OCI-LY7 (cell line): ENCODE results near the gene CALHM6.

Source experiments
- EZH2phosphoT487 ChIP-seq: fragments of 200-600 bp; sonication (generic); IDR thresholded peaks from 2 replicates; pipeline ENCODE4 v1.6.1; 2018; ENCODE audit warnings: low read depth, borderline replicate concordance, mild to moderate bottlenecking, mixed run types, antibody characterized with exemption, low read length, moderate library complexity, mixed read lengths
- TF ChIP-seq, protein P1 (sequence below): fragments of 200-600 bp; sonication (generic); conservative IDR thresholded peaks from 2 replicates; pipeline ENCODE4 v1.5.1; 2014; ENCODE audit warnings: mild to moderate bottlenecking, antibody characterized with exemption, low read length, moderate library complexity, mixed read lengths

DNA sequence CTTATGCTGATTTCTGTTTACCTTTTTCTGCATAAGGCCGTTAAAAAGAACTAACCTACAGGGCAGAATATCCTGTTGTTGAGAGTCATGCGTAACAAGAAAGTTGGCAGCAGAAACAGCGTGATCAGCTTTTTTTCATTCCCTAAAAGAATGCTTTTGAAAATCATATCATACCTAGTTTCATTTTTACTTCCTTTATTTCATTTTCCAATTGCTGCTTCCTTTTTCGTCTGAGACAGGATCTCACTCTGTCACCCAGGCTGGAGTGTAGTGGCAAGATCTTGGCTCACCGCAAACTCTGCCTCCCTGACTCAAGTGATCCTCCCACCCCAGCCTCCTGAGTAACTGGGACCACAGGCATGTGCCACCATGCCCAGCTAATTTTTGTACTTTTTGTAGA lies 4.1 kb downstream of the CALHM6 start:
- TF ChIP-seq, protein P1, sequence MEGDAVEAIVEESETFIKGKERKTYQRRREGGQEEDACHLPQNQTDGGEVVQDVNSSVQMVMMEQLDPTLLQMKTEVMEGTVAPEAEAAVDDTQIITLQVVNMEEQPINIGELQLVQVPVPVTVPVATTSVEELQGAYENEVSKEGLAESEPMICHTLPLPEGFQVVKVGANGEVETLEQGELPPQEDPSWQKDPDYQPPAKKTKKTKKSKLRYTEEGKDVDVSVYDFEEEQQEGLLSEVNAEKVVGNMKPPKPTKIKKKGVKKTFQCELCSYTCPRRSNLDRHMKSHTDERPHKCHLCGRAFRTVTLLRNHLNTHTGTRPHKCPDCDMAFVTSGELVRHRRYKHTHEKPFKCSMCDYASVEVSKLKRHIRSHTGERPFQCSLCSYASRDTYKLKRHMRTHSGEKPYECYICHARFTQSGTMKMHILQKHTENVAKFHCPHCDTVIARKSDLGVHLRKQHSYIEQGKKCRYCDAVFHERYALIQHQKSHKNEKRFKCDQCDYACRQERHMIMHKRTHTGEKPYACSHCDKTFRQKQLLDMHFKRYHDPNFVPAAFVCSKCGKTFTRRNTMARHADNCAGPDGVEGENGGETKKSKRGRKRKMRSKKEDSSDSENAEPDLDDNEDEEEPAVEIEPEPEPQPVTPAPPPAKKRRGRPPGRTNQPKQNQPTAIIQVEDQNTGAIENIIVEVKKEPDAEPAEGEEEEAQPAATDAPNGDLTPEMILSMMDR, result no peak
- TF ChIP-seq EZH2phosphoT487, result no peak
